GM21367 (cell line): ENCODE data around the gene MINDY4.

Experiments used
- ATAC-seq: cut with Tn5 transposase; IDR thresholded peaks from one replicate; pipeline ENCODE4 v1.9.1; 2021; ENCODE audit not compliant: unreplicated experiment

Gene MINDY4

DNA sequence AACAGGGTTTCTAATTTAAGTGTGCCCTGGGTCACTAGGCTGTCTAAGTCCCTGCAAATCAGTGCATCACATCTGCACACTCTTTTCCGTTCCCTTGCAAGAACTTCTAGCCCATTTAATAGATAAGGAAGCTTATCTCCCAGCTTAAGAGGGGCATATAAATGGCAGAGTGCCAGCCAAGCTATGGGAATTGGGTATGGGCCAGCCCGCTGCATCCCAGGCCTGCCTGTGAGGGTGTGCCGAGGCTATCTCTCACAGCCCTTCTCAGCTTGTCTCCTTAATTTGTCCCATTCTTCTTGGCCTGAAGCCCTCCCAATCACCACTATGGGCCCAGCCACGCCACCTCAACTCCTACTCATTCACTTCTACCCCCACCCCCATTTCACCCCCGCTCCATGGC is 155.1 kb downstream of the MINDY4 start:
- no peak for ATAC-seq

DNA sequence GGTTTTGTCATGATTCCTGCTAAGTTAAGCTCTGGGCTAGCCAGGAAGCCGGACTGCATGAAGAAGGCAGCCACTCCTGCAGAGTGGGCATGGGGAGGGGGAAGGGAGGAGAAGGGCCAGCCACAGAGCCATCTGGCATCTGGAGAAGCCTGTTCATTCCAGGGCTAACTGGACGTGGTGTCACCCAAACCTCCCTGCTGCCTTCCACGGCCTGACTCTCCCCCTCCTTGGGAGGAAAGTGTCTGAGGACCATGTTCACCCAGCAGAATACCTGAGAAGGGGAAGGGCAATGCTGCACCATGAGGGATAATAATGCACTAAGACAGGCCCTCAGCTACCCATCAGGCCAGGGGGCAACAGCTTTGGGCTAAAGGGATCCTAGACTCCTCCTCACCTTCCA is 155.8 kb downstream of the MINDY4 start:
- no peak for ATAC-seq

DNA sequence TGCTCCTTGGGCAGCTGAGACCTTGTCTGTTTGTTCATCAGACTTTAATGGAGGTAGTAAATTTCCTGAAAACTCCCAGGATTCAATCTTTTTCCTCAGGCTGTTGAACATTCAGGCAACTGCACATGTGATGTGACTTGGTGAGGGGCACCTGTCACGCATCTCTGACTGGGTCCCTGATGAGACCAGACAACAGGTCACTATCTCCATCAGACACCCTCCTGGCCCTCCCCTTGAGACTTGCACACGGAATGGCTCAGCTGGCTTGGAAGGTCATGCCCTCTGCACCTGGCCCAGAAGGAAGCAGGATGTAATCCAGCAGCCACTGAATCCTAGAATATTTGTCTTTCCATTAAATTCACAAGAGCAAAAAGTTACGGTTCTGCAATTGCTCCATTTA is 156.3 kb downstream of the MINDY4 start:
- ATAC-seq: no peak

DNA sequence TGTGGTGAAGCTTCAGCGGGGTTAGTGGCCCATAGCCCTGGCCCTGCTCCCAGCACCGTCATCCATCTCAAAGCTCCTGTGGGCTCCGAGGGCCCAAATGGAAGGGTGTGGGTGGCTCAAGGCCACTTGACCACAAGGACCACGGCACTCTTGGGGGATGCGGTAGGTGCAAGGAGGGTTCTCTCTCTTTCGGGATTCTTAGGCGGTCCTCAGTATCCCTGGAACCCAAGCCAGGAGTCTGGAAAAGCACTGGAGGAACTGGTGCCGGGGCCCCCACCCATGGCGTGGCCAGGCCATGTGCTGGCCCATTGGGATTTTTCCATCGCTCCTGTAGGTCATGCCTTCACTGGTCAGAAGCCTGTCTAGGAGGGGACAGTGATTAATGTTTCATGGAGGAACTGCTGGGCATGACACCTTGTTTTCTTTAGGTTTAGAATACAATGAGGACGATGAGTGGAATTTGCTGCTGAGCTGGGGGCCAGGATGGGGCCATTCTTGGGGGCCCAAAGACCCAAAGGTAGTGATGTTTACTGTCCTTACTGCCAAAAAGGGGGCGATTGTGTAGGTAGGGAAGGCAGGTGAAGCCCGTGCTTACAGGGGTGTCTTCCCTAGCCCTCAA is 157.1 kb downstream of the MINDY4 start:
- no peak for ATAC-seq

DNA sequence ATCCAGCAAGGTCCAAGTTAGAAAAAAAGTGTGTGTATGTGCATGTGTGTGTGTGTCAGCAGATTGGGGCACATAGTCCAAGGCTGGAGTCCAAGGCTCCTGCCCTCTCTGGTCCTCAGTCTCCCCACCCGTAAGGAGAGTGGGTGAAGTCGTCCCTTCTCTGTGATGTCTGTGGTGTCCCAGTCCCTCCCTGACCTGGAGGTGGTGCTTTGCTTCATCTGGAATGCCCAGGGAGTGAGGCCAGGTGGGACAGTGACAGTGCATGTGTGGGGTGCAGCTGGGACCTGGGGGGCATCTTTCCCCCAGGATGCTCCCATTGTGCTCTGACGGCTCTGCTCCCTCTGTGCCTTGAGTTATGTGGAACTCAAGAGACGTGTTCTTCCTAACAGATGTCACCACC is 158.5 kb downstream of the MINDY4 start:
- no peak for ATAC-seq

DNA sequence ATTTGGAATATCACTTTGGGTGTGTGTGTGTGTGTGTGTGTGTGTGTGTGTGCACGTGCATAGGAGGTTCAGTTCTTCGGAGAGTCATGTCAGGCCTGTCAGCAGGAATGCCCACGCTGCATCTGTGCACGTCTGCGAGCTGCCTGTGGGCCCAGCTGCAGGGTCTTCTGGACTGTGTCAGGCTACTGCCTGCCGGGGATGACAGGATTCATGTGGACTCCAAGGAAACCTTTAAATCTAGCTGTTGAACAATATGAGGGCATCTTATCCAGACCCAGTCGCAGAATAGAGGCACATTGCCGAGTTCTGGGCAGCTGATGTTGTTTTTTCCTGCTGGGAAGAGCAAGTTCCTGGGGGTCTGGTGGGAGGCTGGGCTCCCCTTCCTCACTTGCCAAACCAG is 159.4 kb downstream of the MINDY4 start:
- no peak for ATAC-seq

DNA sequence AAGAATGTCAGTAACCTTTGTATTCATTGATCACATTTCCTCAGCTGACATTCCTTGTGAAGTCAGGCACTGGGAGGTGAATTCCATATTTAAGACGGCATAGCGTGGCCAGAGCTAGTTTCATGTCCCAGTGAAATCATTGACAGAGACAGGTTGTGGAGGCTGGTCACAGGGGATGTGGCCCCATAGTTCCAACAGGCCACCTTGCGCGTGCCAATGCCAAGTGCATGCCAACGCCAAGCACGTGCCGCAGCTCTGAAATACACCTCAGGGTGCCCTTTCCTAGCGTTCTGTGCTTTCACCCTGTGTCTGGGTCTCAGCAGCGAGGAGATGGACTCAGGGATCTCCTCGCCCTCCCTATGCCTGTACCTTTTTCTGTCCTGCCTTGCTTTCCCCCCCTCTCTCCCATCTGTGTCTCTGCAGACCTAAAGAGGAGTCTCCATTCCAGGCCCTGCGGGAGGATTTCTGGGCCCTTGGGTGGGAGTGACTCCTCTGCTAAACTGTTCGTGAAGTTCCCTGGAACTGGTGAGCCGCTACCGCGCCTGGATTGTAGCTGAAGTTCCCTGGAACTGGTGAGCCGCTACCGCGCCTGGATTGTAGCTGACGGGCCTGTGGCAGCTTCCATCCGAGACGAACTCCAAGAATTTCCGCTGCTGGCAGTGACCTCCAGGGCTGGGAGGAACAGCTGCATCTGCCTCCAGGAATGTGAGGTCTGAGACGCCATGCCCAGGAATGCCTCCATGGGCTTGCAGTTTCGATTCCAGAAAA is 160.1 kb downstream of the MINDY4 start:
- no peak for ATAC-seq

DNA sequence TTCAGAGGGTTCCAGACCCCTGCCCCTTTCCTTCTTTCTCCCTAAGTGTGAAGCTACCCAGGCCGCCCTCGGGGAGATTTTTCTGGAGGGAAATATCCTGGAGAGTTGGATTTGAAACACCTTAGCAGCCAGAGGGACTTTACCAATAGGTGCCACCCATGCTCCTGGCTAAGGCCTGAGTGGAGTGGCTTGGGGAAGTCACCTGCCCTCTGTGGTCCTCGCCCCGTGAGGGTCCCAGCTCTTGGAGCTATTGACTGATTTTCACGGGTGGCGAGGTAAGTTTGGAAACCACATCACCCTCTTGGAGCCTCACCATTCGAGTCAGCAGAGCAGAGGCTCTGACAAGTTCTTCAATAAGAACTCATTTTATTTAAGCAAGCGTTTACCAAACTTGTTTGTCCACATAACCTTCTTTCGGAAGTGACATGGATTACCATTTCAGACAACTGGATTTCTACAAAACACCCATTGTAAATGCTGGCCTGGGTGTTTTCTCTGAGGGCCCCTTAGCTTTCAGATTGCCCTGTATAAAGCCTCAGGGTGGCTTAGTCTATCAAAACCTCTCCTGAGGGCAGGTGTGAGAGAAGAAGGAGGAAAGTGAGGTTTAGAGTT is 160.8 kb downstream of the MINDY4 start:
- ATAC-seq: no peak

DNA sequence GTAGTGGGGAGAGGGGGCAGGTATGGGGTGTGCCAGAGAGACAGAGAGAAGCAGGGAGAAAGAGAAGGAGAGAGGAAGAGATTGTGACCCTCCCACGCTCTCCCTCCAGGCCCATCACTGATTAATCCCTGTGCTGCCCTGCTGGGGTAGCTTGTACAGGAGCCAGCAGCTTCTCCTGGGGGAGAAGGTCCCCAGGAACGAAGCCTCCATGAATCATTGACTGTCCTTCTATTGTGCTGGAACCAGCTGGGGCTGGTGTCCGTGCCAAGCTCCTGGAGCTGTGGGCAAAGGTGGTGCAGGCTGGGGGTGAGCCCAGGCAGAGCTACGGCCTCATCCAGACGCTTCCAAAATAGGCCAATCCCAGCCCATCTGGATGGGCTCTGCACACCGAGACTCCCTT is 161.3 kb downstream of the MINDY4 start:
- ATAC-seq: no peak

DNA sequence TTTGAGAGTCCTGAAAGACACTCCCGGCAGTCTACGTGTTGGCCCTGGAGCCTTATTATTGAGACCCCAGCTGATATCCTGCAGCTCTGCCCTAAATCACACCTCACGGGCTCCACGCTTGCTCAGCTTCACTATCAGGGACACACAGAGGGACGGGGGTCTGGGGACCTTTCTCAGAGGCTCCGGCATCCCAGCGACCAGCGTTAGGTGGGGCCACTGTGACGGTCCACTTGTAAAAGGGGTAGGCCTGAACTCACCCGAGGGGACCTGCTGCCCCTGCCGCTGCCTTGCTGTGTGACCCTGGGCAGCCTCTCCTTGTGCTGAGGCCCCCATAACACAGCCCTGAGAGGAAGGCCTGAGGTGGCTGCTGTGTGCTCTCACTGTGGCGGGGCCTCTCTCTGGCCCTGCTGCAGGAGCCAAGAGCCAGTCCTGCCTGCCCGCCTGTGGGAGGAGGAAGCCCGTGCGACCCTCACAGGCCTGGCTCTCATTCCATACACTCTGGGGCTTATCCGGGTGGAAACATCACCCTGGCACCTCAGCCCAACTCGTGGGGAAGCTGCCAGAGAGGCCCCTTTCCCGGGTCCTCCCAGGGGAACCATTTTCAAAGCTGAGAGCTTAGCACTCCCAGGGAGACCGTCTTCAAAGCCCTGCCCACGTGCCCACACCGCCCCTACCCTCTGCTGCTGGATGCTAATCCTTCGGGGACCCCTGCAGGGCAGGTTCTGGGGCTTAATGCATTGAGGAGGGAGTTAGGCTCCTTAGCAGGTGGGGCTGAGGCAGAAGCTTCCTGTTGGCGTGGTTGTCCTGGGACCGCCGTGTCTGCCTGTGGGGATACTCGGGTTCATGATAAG is 162.1 kb downstream of the MINDY4 start:
- ATAC-seq: no peak

DNA sequence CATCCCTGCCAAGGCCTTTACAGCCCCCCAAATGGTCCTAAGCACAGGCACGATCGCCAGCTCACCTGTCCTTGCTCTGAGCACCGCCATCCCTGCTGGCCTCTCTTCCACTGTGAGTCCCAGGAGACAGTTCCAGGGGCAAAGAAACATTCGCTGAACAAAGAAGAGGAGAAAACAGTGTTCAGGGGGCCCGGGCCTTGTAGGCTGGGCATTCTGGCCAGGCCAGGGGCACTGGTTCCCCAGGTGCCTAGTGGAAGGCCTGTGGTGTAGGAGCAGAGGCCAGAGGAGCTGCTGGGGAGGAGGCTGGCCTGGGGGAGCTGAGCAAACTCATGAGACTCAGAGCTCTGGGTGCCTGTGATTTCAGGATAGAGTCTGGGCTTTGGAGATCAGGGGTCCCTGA is 163.0 kb downstream of the MINDY4 start:
- no peak for ATAC-seq

DNA sequence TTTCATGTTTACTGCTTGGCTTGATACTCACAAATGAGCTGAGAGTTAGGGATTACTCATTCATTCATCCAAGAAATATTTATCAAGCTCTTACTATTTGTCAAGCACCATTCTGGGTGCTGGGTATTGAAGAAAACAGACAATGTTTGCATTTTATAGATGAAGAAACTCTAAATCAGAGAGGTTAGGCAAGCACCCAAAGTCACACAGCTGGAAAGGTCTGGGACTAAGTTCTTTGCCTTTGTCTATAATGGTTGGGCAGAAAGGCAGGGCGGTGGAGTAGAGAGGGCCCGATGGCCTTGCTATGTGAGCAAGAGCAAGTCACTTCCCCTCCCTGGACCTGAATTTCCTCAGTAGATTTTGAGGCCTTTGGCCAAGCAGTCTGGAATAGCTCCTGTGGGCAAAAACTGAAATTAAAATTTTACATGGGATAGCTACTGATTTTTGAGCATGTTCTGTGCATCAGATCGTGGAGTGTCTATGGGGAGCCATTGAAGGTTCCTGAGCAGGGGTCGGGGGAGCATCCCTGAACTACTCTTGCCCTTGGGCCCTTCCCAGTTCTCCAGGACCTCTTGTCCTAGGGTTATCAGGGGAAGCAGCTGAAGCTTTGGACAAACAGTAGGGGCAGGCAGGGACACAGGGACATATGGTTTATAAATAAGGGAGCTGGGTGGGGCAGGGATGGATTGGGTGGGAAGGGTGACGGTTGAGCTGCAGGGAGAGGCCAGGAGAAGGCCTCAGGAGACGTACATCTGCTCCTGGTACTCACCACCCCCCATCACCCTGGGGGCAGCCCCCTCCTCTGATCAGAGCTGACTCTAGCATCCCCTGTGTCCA is 163.7 kb downstream of the MINDY4 start:
- ATAC-seq: no peak

DNA sequence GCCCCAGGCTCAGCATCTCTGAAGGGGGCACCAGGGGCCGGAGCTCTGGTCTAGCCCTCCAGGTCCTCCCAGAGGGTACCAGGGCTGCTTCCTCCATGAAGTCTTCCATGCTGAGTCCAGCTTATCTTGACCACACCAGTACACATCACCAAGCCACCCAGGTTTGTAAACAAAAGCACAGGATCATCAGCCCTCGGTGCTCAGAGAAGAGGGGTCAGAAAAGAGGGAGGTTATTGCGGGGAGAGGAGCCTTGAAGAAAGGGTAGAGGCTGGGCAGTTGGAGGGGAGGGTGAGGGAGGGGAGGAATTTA is 164.3 kb downstream of the MINDY4 start:
- ATAC-seq: no peak

DNA sequence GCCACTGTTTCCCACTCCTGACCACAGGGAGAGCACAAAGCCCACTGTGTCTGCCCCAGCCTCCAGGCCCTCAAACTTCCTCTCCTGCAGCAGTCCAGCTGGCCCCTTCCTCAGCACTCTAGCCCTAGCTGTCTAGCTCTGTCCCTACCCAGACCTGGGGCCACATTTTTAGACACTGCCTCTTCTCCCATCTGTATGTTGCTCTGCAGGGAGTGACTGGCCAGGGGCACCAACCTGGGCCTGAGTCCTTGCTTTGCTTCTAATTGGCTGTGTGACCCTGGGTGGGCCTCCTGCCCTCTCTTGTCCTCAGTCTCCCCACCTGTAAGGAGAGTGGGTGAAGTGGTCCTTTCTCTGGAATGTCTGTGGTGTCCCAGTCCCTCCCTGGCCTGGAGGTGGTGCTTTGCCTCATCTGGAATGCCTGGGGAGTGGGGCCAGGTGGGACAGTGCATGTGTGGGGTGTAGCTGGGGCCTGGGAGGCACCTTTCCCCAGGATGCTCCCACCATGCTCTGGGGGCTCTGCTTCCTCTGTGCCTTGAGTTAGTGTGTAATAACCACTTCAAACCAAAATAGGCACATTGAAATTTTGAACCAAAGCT is 165.5 kb downstream of the MINDY4 start:
- ATAC-seq: no peak

DNA sequence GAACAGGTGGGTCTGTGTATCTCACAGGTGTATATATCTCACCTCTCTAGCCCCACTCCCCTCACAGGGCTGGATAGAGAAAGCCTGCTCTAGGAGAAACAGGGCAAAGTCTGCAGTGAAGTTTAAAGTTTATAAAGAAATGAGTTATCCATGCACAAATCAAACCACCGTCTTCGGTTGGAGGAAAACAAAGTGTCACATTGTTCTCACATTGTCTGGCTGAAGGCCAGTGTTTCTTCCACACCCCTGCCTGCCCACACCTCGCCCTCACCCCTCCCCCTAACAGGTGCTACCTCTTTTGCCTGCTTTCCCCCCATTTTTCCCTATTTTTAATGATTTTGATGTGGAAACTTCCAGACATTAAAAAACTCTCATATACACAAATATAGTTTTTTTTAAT is 166.2 kb downstream of the MINDY4 start:
- ATAC-seq: no peak

DNA sequence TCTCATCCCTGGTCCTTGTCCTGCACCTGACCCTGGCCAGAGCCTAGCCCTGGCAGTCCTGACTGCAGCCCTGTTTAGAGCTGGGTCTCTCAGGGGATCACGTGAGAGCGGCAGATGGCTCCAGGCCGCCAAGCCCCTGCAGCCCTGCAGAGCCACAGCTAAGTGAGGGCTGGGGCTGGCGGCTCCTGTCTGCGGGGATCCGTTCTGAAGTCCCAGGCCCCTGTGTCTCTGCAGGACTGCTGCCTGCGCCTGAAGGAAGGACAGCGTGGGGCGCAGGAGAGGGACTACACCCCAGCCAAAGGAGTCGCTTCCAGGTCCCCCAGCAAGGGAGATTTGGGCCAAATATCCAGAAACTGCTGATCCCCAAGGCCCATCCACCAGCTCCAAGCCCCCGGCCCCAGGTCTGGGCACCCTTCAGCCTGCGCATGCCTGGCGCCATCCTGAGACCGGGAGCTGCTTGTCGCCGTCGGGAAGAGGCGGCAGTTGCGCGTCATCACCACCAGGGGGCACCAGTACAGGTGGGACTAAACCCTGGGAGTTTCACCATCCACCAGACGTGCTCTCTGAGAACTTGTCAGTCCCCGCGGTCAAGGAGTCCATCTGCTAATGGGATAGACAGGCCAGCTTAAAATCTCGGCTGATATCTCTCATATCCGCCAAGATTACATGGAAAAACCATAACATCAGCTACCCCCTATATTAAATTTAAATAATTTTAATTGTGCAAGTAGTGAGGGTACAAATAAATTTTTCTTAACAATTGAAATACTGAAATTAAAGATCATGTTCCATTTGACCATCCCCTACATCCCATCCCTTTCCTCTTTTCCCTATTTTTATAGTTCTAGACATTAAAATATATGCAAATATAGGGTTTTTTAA is 167.5 kb downstream of the MINDY4 start:
- ATAC-seq: peak; percentile 74

DNA sequence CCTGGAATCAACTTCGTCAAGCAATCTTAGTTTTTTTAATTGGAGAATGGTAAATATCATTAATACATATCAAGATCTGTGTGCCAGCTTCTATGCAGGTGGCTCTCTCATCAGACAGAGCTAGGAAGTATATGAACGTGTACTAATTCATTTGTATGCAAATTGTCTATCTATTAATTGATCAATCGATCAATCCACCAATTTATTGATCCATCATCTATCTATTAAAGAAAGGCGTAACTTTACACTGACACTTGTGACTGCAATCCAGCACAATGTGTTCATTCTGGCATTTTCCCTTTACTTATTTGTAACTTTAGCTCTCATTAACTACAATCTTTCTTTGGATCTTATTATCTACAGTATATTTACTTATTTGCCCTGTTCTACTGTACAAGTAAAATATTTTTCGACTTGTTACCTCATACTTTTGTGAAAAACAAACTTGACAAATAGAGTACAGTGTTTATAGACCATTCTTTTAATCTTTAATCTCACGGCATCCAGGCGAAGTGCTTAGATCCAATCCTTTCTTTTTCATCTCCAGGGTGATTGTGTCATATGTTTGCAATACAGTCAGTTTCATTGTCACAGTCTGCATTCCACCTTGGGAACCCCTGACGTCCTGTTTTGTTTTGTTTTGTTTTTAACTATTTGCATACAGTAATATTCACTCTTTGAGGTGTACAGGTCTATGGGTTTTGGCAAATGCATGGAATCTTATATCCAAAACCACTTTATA is 170.5 kb downstream of the MINDY4 start:
- no peak for ATAC-seq
